ENCODE results near the gene GPRIN3. TPM values are rescaled to one million over a fixed set of nuclear protein-coding genes. Genes with fewer than 3 reads are reported as not detected.
"Not testable (repeated sequence)": the region's sequence is repeated elsewhere in the genome, so short reads cannot be mapped to it uniquely, and the experiment has no call there.

GPRIN3 gene
- polyA plus RNA-seq, 3 donors from 2014 or later, result 5.5 to 15.9 (median 7.3) TPM

GRCh38 chr4:89331686-89332544 lies 24.3 kb upstream of the GPRIN3 start:
- H3K4me3 Mint-ChIP-seq, result no peak overlapping the region
- H3K27ac Mint-ChIP-seq, result no peak overlapping the region
- peaks cover 2 to 4% (median 3%) of the 10 kb centered on the region in 3 donors for H3K27me3 Mint-ChIP-seq (ENCODE audit: low read depth in 3 of 3)
- no peak for DNase-seq
- no peaks in the 10 kb centered on the region for H3K4me1 Mint-ChIP-seq
- no peaks in the 10 kb centered on the region for H3K36me3 Mint-ChIP-seq
- H3K9me3 Mint-ChIP-seq, result peaks cover 0 to 2% (median 0%) of the 10 kb centered on the region in 6 donors

GRCh38 chr4:89331197-89331596 lies 23.6 kb upstream of the GPRIN3 start:
- Mint-ChIP-seq H3K4me3 (no peak overlapping the region), H3K4me1 (no peaks in the 10 kb centered on the region), H3K36me3 (no peaks in the 10 kb centered on the region), H3K27ac (no peak overlapping the region), H3K9me3 (peaks cover 0 to 2% (median 0%) of the 10 kb centered on the region in 6 donors), H3K27me3 (ENCODE audit: low read depth in 3 of 3) (peaks cover 2 to 4% (median 3%) of the 10 kb centered on the region in 3 donors)
- DNase-seq, result no peak

- Mint-ChIP-seq H3K4me1 (no peaks in the 10 kb centered on the region), H3K4me3 (no peak overlapping the region), H3K27me3 (ENCODE audit: low read depth in 3 of 3) (peaks cover 2 to 4% (median 2%) of the 10 kb centered on the region in 3 donors), H3K36me3 (no peaks in the 10 kb centered on the region), H3K9me3 (peaks cover 0 to 2% (median 0%) of the 10 kb centered on the region in 6 donors), H3K27ac (no peak overlapping the region)
- DNase-seq, result no peak
Observed at GRCh38 chr4:89329280-89329679, 21.7 kb upstream of the GPRIN3 start.

- no peak overlapping the region for H3K4me3 Mint-ChIP-seq
- H3K9me3 Mint-ChIP-seq, result no peaks in the 10 kb centered on the region
- no peak overlapping the region for H3K27ac Mint-ChIP-seq
- H3K4me1 Mint-ChIP-seq, result no peaks in the 10 kb centered on the region
- no peaks in the 10 kb centered on the region for H3K36me3 Mint-ChIP-seq
- H3K27me3 Mint-ChIP-seq (ENCODE audit: low read depth in 3 of 3), result peaks cover 0 to 4% (median 0%) of the 10 kb centered on the region in 3 donors
- DNase-seq, result no peak
Observed at GRCh38 chr4:89324671-89325070, 17.1 kb upstream of the GPRIN3 start.

GRCh38 chr4:89322671-89323070 lies 15.1 kb upstream of the GPRIN3 start:
- DNase-seq, result no peak
- H3K27ac Mint-ChIP-seq, result no peak overlapping the region
- H3K4me3 Mint-ChIP-seq, result no peak overlapping the region

GRCh38 chr4:89319756-89320155 lies 12.2 kb upstream of the GPRIN3 start:
- H3K27ac Mint-ChIP-seq, result no peak overlapping the region
- H3K4me3 Mint-ChIP-seq, result no peak overlapping the region
- no peaks in the 10 kb centered on the region for H3K36me3 Mint-ChIP-seq
- peaks cover 19 to 21% of the 10 kb centered on the region in 2 donors for H3K4me1 Mint-ChIP-seq
- DNase-seq, result no peak
- H3K9me3 Mint-ChIP-seq, result no peaks in the 10 kb centered on the region
- H3K27me3 Mint-ChIP-seq (ENCODE audit: low read depth in 3 of 3), result peaks cover 0 to 2% (median 0%) of the 10 kb centered on the region in 3 donors

More at GRCh38 chr4:89322671-89323070, 15.1 kb upstream of the GPRIN3 start:
- H3K36me3 Mint-ChIP-seq, result no peaks in the 10 kb centered on the region
- H3K4me1 Mint-ChIP-seq, result peaks cover 2 to 3% of the 10 kb centered on the region in 2 donors
- H3K27me3 Mint-ChIP-seq (ENCODE audit: low read depth in 3 of 3), result peaks cover 0 to 4% (median 0%) of the 10 kb centered on the region in 3 donors
- no peaks in the 10 kb centered on the region for H3K9me3 Mint-ChIP-seq

GRCh38 chr4:89316931-89317366 lies 9.3 kb upstream of the GPRIN3 start:
- Mint-ChIP-seq H3K27ac (peak overlapping the region; percentile 78 to 89 (median 82)), H3K4me1 (peaks cover 19 to 21% of the 10 kb centered on the region in 2 donors), H3K4me3 (peak overlapping the region; percentile 6 to 62 (median 52)), H3K9me3 (no peaks in the 10 kb centered on the region), H3K27me3 (ENCODE audit: low read depth in 3 of 3) (peaks cover 0 to 4% (median 0%) of the 10 kb centered on the region in 3 donors), H3K36me3 (no peaks in the 10 kb centered on the region)
- peak in 2 of 3 donors; percentile 23 to 32 for DNase-seq

GRCh38 chr4:89316211-89316610 lies 8.6 kb upstream of the GPRIN3 start:
- Mint-ChIP-seq H3K4me1 (peaks cover 19 to 21% of the 10 kb centered on the region in 2 donors), H3K27me3 (ENCODE audit: low read depth in 3 of 3) (peaks cover 0 to 2% (median 0%) of the 10 kb centered on the region in 3 donors), H3K36me3 (no peaks in the 10 kb centered on the region), H3K4me3 (peak overlapping the region in 2 of 5 donors; percentile 51 to 57), H3K9me3 (no peaks in the 10 kb centered on the region), H3K27ac (peak overlapping the region; percentile 78 to 89 (median 82))
- no peak for DNase-seq

- peaks cover 19 to 21% of the 10 kb centered on the region in 2 donors for H3K4me1 Mint-ChIP-seq
Observed at GRCh38 chr4:89314291-89314690, 6.7 kb upstream of the GPRIN3 start.

GRCh38 chr4:89312066-89312465 lies 4.5 kb upstream of the GPRIN3 start:
- H3K4me3 Mint-ChIP-seq, result no peak overlapping the region
- DNase-seq, result no peak
- peaks cover 18 to 19% of the 10 kb centered on the region in 2 donors for H3K4me1 Mint-ChIP-seq
- H3K27ac Mint-ChIP-seq, result no peak overlapping the region
- peaks cover 0 to 3% (median 0%) of the 10 kb centered on the region in 6 donors for H3K9me3 Mint-ChIP-seq
- peaks cover 0 to 3% (median 2%) of the 10 kb centered on the region in 3 donors for H3K27me3 Mint-ChIP-seq (ENCODE audit: low read depth in 3 of 3)
- no peaks in the 10 kb centered on the region for H3K36me3 Mint-ChIP-seq

More at GRCh38 chr4:89314291-89314690, 6.7 kb upstream of the GPRIN3 start:
- DNase-seq, result no peak
- peaks cover 0 to 3% (median 0%) of the 10 kb centered on the region in 6 donors for H3K9me3 Mint-ChIP-seq
- H3K4me3 Mint-ChIP-seq, result no peak overlapping the region
- peaks cover 0 to 3% (median 0%) of the 10 kb centered on the region in 3 donors for H3K27me3 Mint-ChIP-seq (ENCODE audit: low read depth in 3 of 3)
- H3K27ac Mint-ChIP-seq, result no peak overlapping the region
- H3K36me3 Mint-ChIP-seq, result no peaks in the 10 kb centered on the region

GRCh38 chr4:89311433-89311832 lies 3.8 kb upstream of the GPRIN3 start:
- Mint-ChIP-seq H3K4me1 (peaks cover 17 to 19% of the 10 kb centered on the region in 2 donors), H3K27ac (no peak overlapping the region), H3K4me3 (no peak overlapping the region), H3K36me3 (no peaks in the 10 kb centered on the region), H3K27me3 (ENCODE audit: low read depth in 3 of 3) (peaks cover 0 to 4% (median 2%) of the 10 kb centered on the region in 3 donors), H3K9me3 (peaks cover 0 to 3% (median 0%) of the 10 kb centered on the region in 6 donors)
- DNase-seq, result no peak

- Mint-ChIP-seq H3K4me3 (peak overlapping the region in 4 of 5 donors; percentile 34 to 96 (median 71)), H3K4me1 (peaks cover 32 to 36% of the 10 kb centered on the region in 2 donors)
- not testable (repeated sequence) for H3K9me3 Mint-ChIP-seq; H3K36me3 Mint-ChIP-seq; DNase-seq; H3K27me3 Mint-ChIP-seq (ENCODE audit: low read depth in 3 of 3); H3K27ac Mint-ChIP-seq
Observed at GRCh38 chr4:89309154-89309553, 1.6 kb upstream of the GPRIN3 start.

GRCh38 chr4:89308161-89308500 lies 531 bp upstream of the GPRIN3 start:
- Mint-ChIP-seq H3K4me3 (peak overlapping the region; percentile 92 to 98 (median 94)), H3K9me3 (peaks cover 0 to 3% (median 0%) of the 10 kb centered on the region in 6 donors), H3K36me3 (no peaks in the 10 kb centered on the region), H3K27ac (peak overlapping the region; percentile 12 to 87 (median 70)), H3K27me3 (ENCODE audit: low read depth in 3 of 3) (peaks cover 0 to 4% (median 2%) of the 10 kb centered on the region in 3 donors), H3K4me1 (peaks cover 40 to 46% of the 10 kb centered on the region in 2 donors)
- no peak for DNase-seq

- H3K4me3 Mint-ChIP-seq, result peak overlapping the region; percentile 92 to 98 (median 94)
- no peak for DNase-seq
Observed at GRCh38 chr4:89307178-89307445, 488 bp downstream of the GPRIN3 start.

More at GRCh38 chr4:89307178-89307445, 488 bp downstream of the GPRIN3 start:
- Mint-ChIP-seq H3K27me3 (ENCODE audit: low read depth in 3 of 3) (peaks cover 0 to 2% (median 2%) of the 10 kb centered on the region in 3 donors), H3K27ac (peak overlapping the region; percentile 79 to 97 (median 94)), H3K4me1 (peaks cover 49 to 53% of the 10 kb centered on the region in 2 donors), H3K9me3 (peaks cover 0 to 3% (median 0%) of the 10 kb centered on the region in 6 donors), H3K36me3 (no peaks in the 10 kb centered on the region)
